GM12801 (cell line): Measurements from ENCODE around the gene ESPL1.

Experiments used
- CTCF ChIP-seq: IDR thresholded peaks from one replicate; pipeline ENCODE4 v1.5.1; 2011; ENCODE audit warnings: control low read depth; ENCODE audit not compliant: insufficient read length; ENCODE audit errors: extremely low read depth

ESPL1 gene

GRCh38 chr12:53320352-53321195 lies 52.5 kb downstream of the ESPL1 start:
- TF ChIP-seq CTCF = no peak

GRCh38 chr12:53324113-53324778 lies 56.1 kb downstream of the ESPL1 start:
- TF ChIP-seq CTCF = no peak

- TF ChIP-seq CTCF = no peak
Observed at GRCh38 chr12:53324779-53325510, 56.8 kb downstream of the ESPL1 start.

GRCh38 chr12:53325511-53326061 lies 57.5 kb downstream of the ESPL1 start:
- TF ChIP-seq CTCF = no peak

- TF ChIP-seq CTCF = no peak
Observed at GRCh38 chr12:53326460-53327185, 58.5 kb downstream of the ESPL1 start.

GRCh38 chr12:53327435-53328042 lies 59.4 kb downstream of the ESPL1 start:
- no peak for TF ChIP-seq CTCF
